A172 (cell line): ENCODE data around the gene NKAIN2. TPM values are rescaled to one million over a fixed set of nuclear protein-coding genes. Genes with fewer than 3 reads are reported as not detected.
"Not testable (repeated sequence)": the region's sequence is repeated elsewhere in the genome, so short reads cannot be mapped to it uniquely, and the experiment has no call there.

ENCODE experiments used
- DNase-seq: peaks from one replicate; pipeline ENCODE4 v3.0.0-alpha.2; 2015; ENCODE audit warnings: low spot score
- total RNA-seq: library from RNA; depleted of rRNA; stranded (reverse); fragments of >200 nt; shearing (Covaris generic); gene quantifications from 2 replicates; pipeline ENCODE4 v1.2.3, GENCODE V29; 2014

Gene NKAIN2
- total RNA-seq, 1 experiment from 2014 or later, result not detected

DNA sequence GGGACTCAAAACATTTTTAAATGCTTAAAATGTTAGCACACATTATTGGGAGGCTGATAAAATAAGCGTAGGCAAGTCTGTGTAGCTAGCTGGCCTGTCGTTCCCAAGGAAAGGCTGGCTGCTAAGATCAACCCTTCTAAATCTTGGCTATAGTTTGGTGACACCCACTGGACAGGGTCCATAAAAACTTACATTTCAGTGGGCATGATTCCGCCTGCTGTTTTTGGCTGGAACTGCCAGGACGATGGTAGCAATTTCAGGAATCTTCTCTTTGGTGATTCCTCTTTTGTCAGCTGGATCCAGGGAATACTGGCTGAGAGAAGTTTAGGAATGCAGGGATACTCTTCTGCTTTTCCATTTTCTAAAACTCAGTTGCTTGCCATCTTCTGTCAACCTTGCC, 162.2 kb downstream of the NKAIN2 start:
- DNase-seq, result peak; percentile 49

DNA sequence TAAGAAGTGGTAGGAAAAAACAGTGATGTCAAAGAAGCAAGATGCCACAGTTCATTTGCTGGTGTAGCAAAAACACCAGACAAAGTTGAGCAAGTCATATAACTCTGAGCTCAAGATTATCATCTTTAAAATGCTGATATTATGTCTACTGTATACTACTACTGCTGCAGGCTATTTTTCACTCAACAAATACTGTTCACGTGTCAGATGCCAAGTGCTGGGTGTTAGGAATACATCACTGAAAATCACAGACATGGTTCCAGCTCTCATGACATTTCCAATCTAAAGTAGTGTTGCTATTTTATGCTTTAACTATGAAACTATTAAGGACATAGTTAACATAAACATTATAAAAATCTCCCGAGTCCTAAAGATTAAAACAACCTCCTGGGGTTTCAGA, 163.0 kb downstream of the NKAIN2 start:
- no peak for DNase-seq

GRCh38 chr6:123967905-123968304, 164.2 kb downstream of the NKAIN2 start:
- no peak for DNase-seq

- no peak for DNase-seq
Observed at GRCh38 chr6:123972600-123973294, 169.1 kb downstream of the NKAIN2 start.

GRCh38 chr6:123980311-123980710, 176.6 kb downstream of the NKAIN2 start:
- DNase-seq, result no peak

DNA sequence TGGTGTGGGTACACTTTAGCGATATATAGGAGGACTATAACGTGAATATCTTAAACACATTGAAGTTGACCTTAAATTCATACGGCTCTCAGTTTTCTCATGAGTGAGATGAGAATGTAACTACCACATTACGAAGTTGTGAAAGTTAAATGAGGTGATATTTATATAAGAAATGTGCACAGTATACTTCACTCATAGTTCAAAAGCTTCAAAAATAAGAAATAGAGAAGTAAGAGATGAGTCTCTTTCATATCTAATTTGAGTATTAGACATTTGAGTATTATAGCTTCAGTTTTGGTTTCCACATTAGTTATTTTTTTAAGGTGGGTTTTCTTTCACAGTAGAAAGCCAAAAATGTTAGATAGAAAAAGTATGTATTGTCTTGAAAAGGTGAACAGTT, 183.3 kb downstream of the NKAIN2 start:
- no peak for DNase-seq

GRCh38 chr6:123989918-123990317, 186.3 kb downstream of the NKAIN2 start:
- not testable (repeated sequence) for DNase-seq

DNA sequence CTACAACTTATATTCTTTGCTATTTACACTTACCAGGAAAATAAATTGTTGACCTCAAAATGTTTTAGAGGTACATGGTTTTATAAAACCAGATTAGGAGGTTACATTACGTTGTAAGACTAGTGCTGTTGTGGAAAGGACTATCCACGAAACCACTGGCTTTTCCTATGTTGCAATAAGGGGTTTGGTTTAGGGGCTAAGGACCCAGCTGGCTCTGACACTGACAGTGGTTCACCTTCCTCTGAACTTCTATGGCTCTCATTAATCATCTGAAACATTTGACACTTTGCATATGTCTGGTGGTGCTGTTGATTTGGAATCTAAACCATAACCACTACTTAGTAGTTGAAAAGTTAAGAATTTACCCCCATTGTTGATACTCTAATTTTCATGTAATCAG, 186.7 kb downstream of the NKAIN2 start:
- DNase-seq, result no peak

- no peak for DNase-seq
Observed at GRCh38 chr6:123994168-123994567, 190.5 kb downstream of the NKAIN2 start.

DNA sequence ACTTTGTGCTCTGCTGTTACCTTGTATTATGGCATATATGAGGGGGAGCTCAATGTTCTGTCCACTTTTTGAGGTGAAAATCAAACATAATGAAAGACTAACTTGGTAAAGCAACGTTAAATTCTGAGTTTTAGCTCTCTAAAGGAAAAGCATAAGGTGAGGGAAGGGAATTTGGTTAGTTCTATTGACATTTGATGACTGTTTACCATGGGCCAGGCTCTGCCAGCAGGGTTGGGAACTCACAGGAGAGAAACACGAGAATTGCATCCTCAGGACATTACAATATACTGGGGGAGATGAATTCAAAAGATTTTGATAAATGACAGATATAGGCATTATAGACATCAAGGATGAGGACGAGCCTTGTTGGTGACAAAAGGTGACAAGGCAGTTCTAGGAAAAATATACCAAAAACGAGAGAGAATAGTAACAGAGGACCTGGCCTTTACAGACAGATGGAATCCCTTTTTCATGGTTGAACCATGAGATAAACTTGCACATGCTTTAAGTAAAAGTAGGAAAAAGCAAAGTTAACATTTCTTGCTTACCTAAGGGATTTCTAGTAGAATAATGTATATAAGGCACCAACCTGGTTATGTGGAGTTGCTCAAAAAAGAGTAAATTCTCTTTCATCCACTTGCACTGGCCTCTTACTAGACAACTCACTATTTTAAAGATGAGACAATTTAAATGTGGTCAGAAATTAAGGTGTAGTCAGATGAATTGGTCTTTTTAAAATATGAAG, 191.4 kb downstream of the NKAIN2 start:
- no peak for DNase-seq

GRCh38 chr6:123997223-123997622, 193.6 kb downstream of the NKAIN2 start:
- DNase-seq, result no peak

DNA sequence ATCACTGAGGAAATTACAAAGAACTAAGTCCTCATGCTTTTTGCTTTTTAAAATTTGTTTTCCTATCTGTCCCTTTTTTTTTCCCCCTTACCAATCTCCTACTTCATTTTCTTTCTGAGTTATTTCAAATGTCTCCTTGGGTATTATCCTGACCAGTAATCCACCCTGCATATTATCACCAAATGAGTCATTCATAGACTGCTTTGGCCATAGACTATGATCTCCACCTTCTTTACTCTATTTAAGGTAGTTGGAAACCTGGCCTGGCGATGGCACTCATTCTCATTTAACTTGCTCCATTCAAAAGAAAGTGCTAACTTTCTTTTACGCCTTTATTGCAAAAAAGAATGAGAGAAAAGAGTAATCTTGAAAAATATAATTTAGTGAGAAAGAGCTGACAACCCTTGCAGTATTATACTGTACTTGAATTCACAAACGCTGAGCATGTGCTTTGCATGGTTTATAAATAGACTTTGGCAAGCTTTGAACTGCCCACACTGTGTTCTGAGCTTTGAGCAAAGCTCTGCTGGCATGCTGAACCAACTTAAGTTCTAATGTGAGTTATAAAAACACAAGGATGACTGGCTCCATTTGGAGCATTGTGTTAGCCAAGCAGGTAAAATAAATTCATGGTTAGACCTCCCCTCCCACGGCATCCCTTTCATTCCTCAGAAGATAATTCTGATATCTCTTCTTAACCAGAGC, 198.9 kb downstream of the NKAIN2 start:
- DNase-seq, result peak; percentile 24

- no peak for DNase-seq
Observed at GRCh38 chr6:124007266-124007665, 203.6 kb downstream of the NKAIN2 start.

DNA sequence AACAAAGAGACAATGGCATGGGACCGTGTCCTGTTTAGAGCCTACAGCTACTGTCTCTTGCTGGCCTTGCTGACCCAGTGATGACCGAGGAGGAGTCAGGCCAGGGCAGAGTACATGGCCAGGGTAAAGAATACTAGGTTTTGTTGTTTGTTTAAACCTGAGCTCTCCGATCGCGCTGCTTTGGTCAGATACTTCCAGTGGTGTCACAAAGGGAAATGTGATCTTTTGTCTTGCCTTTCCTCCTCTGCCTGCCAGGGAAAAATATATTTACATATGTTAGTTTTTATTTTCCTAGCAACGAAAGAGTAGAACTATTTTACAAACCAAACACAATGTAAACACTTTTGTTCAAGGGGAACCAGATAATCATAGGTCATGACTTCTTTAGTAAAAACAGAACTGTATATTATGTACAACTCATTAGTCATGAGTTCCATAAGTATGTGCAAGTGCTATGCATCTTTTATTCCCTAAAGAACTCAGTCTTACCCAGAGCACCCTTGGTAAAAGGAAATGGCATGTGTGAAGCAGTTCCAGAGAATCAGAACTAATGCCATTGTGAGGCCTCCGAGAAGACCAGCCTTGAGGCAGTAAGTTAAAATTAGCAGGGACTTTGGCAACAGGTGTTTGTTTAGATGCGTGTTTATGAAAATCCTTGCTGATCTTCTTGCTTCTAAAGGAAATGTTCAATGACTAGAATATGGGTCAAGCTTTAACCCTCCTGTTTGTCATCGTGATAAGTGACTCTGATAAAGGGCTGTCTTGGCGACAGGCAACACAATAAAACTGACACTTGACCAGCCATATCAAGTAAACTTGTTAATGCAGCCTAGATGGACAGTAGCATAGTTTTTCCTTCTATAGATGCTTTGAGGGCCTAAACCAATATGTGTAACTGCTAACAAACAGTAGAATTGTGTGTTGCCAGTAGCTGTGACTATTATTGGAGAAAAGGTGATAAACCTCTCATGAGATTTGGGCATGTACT, 204.6 kb downstream of the NKAIN2 start:
- DNase-seq, result no peak

GRCh38 chr6:124008988-124009765, 205.5 kb downstream of the NKAIN2 start:
- no peak for DNase-seq

GRCh38 chr6:124010574-124010973, 206.9 kb downstream of the NKAIN2 start:
- DNase-seq, result no peak

DNA sequence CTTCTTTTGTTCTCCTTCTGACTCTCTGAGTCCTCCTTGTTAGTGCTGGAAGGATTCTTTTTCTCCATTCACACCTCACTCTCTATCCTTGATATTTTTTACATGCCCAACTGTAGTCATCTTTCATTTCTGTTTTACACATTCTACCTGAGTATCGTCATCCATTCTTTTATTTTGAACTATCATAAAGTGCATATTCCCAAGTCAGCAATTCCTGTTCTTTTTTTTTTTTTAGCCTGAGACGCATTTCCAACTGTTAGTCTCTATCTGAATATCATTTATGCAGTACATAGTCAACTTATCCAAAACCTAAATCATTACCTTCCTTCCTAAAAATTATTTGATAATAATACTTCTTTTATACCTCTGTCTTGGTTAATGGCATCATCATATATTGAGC, 207.5 kb downstream of the NKAIN2 start:
- DNase-seq, result no peak

- DNase-seq, result not testable (repeated sequence)
Observed at GRCh38 chr6:124022051-124022450, 218.4 kb downstream of the NKAIN2 start.

DNA sequence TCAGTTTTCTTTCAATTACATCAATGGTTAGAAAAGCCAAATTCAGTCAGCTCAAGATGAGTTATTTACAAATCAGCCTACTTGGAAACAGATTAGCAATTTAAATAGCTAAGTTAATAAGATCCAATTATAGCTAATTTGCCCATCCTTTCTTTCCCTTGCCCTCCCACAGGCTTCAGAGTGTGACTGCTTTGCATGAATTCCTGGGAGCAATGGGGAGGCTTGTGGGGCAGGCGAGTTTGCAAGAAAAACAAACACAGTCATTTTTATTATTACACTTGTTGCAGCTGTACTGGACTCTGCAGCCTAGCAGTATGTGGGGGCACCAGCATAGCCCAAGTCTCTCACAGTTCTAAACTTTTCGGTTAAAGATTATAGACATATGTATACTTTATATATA, 219.0 kb downstream of the NKAIN2 start:
- no peak for DNase-seq

DNA sequence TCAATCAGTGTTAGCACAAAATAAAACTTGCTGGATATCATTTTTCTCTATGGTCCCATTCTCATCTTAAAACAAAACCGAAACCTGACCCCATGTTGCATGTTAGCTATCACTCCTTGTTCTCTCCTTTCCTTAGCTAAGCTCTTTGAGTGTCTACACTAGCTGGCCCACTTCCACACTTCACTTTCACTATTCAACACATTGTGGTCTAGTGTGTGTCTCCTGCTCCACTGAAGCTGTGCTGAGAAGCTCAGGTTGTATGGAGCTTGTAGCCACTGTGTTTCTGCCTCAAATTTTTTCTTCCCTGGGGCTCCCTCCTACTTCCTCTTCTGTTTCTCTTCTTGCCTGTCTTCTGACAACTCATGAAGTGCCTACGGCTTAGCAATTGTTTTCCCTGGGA, 223.0 kb downstream of the NKAIN2 start:
- DNase-seq, result no peak

DNA sequence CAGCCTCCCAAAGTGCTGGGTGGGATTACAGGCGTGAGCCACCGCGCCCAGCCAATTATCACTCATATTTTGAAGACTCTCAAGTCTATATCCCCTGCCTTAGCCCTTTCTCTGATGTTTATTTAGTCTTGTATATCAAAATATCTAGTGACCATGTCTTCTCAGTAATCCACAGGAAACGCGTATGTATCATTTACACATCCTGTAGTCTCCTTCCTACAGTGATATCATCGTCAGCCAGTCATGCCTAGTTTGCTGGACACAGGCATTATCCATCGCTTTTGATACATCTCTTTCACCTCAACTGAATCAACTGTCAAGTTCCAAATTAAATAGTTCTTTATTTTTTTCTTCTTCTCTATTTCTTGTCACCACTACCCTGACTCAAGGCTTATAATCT, 223.7 kb downstream of the NKAIN2 start:
- no peak for DNase-seq
